ENCODE measurements around the gene EN1.

DNA sequence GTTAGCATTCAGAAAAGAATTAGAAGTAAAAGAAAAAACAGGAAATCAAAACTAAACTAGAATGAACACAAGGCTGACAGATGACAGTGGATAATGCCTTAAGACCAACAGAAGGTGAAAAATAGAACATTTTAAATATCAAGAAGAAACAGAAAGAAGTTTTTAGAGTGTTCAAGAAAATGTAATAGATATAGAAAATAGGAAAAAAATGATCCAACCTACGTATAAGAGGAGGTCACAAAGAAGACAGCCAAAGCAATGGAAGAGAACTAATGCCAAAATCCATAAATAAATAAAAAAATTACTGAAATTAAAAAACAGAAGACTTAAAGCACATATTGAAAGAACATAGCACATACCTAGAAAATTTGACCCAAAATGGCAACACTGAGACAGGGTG lies 42.5 kb upstream of the EN1 start:
- TF ChIP-seq POLR2A (IDR thresholded peaks at IDR 0.05; ENCODE audit: low read depth, low read length) (no peak), TAF1 (IDR thresholded peaks at IDR 0.05; ENCODE audit: borderline replicate concordance, low read depth, low read length) (no peak), POLR2AphosphoS5 (IDR thresholded peaks at IDR 0.05; ENCODE audit: low read depth, low read length) (no peak)
